Measurements from ENCODE around the gene ZNF541.

DNA sequence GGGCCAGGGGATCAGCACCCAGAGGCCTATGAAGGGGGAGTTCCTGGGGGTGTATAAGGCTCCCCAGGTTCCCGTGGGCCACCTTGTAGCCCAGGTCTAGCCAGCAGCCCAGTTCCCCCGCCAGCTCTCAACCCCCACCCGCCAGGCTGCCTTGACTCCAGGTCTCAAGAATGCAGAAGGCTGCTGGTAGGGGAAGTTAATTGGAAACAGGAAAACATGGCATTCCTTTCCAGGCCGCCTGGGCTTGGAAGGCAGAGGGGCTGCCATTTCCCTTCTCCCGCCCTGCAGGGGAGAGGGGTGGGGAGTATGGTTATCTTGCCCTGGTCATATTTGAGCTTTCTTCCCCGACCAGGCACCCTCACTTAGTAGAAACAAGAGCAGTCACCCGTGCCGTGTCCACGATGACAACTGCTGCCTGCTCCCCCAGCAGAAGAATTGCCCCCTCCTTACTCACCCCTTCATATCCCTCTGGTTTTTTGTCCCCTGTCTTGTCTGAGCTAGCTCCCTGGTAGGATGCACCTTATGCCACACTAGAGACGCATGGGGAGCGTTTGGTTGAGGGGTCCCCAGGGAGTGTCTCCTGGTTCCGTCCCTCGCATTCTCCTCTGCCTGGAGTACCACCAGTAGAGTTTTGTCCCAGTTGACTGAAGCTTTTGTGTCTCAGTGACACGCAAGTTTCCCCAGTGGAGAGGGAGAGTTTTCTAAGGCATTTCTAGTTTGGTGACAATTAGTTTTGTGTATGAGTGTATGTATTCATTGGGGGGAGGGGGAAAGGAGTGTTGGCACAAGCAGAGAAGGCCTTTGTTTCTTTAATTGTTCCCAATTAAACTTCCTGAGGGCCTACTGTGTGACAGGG, 40.4 kb upstream of the ZNF541 start:
- TF ChIP-seq, protein P1, sequence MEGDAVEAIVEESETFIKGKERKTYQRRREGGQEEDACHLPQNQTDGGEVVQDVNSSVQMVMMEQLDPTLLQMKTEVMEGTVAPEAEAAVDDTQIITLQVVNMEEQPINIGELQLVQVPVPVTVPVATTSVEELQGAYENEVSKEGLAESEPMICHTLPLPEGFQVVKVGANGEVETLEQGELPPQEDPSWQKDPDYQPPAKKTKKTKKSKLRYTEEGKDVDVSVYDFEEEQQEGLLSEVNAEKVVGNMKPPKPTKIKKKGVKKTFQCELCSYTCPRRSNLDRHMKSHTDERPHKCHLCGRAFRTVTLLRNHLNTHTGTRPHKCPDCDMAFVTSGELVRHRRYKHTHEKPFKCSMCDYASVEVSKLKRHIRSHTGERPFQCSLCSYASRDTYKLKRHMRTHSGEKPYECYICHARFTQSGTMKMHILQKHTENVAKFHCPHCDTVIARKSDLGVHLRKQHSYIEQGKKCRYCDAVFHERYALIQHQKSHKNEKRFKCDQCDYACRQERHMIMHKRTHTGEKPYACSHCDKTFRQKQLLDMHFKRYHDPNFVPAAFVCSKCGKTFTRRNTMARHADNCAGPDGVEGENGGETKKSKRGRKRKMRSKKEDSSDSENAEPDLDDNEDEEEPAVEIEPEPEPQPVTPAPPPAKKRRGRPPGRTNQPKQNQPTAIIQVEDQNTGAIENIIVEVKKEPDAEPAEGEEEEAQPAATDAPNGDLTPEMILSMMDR (conservative IDR thresholded peaks at IDR 0.05; ENCODE audit: low read depth in 2 of 2) = no peak
- TF ChIP-seq, protein P2, sequence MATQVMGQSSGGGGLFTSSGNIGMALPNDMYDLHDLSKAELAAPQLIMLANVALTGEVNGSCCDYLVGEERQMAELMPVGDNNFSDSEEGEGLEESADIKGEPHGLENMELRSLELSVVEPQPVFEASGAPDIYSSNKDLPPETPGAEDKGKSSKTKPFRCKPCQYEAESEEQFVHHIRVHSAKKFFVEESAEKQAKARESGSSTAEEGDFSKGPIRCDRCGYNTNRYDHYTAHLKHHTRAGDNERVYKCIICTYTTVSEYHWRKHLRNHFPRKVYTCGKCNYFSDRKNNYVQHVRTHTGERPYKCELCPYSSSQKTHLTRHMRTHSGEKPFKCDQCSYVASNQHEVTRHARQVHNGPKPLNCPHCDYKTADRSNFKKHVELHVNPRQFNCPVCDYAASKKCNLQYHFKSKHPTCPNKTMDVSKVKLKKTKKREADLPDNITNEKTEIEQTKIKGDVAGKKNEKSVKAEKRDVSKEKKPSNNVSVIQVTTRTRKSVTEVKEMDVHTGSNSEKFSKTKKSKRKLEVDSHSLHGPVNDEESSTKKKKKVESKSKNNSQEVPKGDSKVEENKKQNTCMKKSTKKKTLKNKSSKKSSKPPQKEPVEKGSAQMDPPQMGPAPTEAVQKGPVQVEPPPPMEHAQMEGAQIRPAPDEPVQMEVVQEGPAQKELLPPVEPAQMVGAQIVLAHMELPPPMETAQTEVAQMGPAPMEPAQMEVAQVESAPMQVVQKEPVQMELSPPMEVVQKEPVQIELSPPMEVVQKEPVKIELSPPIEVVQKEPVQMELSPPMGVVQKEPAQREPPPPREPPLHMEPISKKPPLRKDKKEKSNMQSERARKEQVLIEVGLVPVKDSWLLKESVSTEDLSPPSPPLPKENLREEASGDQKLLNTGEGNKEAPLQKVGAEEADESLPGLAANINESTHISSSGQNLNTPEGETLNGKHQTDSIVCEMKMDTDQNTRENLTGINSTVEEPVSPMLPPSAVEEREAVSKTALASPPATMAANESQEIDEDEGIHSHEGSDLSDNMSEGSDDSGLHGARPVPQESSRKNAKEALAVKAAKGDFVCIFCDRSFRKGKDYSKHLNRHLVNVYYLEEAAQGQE (IDR thresholded peaks at IDR 0.05; ENCODE audit: unreplicated experiment) = no peak
- no peak; the same call in 1 of the 2 replicates for TF ChIP-seq POLR2AphosphoS5 (IDR thresholded peaks at IDR 0.05; ENCODE audit: low read depth)
- no peak for TF ChIP-seq EZH2phosphoT487 (IDR thresholded peaks at IDR 0.05; ENCODE audit: unreplicated experiment)
- TF ChIP-seq EZH2 (IDR thresholded peaks at IDR 0.05; ENCODE audit: low read depth, unreplicated experiment) = no peak
- TF ChIP-seq STAT1 (IDR thresholded peaks at IDR 0.05; ENCODE audit: unreplicated experiment) = no peak

Measured in GM23338 (cell line).